Jurkat, Clone E6-1 (cell line): ENCODE measurements around the gene PDGFC.

Source experiments
- DNase-seq: peaks from one replicate; pipeline ENCODE4 v3.0.0-alpha.2; 2011; ENCODE audit warnings: low read depth, low spot score
- H3K4me3 ChIP-seq: 2 replicates; pipeline ENCODE4 v1.5.1; 2011; ENCODE audit warnings: mild to moderate bottlenecking, low read length, control low read depth, moderate library complexity

Gene PDGFC

GRCh38 chr4:156773648-156774357, 197.8 kb downstream of the PDGFC start:
- DNase-seq = no peak
- no peak overlapping the region for H3K4me3 ChIP-seq

GRCh38 chr4:156771171-156771837, 200.3 kb downstream of the PDGFC start:
- no peak for DNase-seq

GRCh38 chr4:156770140-156770539, 201.5 kb downstream of the PDGFC start:
- no peak for DNase-seq
- no peak overlapping the region for H3K4me3 ChIP-seq

More at GRCh38 chr4:156771171-156771837, 200.3 kb downstream of the PDGFC start:
- H3K4me3 ChIP-seq = no peak overlapping the region

GRCh38 chr4:156767911-156768415, 203.6 kb downstream of the PDGFC start:
- no peak for DNase-seq

GRCh38 chr4:156766846-156767245, 204.8 kb downstream of the PDGFC start:
- no peak for DNase-seq

More at GRCh38 chr4:156767911-156768415, 203.6 kb downstream of the PDGFC start:
- H3K4me3 ChIP-seq = no peak overlapping the region

GRCh38 chr4:156765277-156765676, 206.3 kb downstream of the PDGFC start:
- H3K4me3 ChIP-seq = no peak overlapping the region
- no peak for DNase-seq

More at GRCh38 chr4:156766846-156767245, 204.8 kb downstream of the PDGFC start:
- H3K4me3 ChIP-seq = no peak overlapping the region

GRCh38 chr4:156764846-156765245, 206.8 kb downstream of the PDGFC start:
- no peak for DNase-seq
- no peak overlapping the region for H3K4me3 ChIP-seq

- H3K4me3 ChIP-seq = no peak overlapping the region
- no peak for DNase-seq
Measured at GRCh38 chr4:156764145-156764544, 207.5 kb downstream of the PDGFC start.

- no peak for DNase-seq
- H3K4me3 ChIP-seq = no peak overlapping the region
Measured at GRCh38 chr4:156763511-156763910, 208.1 kb downstream of the PDGFC start.

GRCh38 chr4:156762851-156763250, 208.7 kb downstream of the PDGFC start:
- no peak for DNase-seq
- H3K4me3 ChIP-seq = no peak overlapping the region

GRCh38 chr4:156756118-156756517, 215.5 kb downstream of the PDGFC start:
- H3K4me3 ChIP-seq = no peak overlapping the region
- no peak for DNase-seq

- DNase-seq = no peak
- no peak overlapping the region for H3K4me3 ChIP-seq
Measured at GRCh38 chr4:156754832-156755570, 216.6 kb downstream of the PDGFC start.

GRCh38 chr4:156751486-156751885, 220.1 kb downstream of the PDGFC start:
- no peak for DNase-seq
- H3K4me3 ChIP-seq = no peak overlapping the region

- no peak for DNase-seq
- H3K4me3 ChIP-seq = no peak overlapping the region
Measured at GRCh38 chr4:156749426-156750403, 221.9 kb downstream of the PDGFC start.

GRCh38 chr4:156746111-156746510, 225.5 kb downstream of the PDGFC start:
- no peak for DNase-seq
- no peak overlapping the region for H3K4me3 ChIP-seq

GRCh38 chr4:156738766-156739165, 232.8 kb downstream of the PDGFC start:
- DNase-seq = no peak
- no peak overlapping the region for H3K4me3 ChIP-seq

GRCh38 chr4:156734965-156735895, 236.4 kb downstream of the PDGFC start:
- H3K4me3 ChIP-seq = no peak overlapping the region
- DNase-seq = no peak

GRCh38 chr4:156733582-156733981, 238.0 kb downstream of the PDGFC start:
- no peak for DNase-seq
- H3K4me3 ChIP-seq = no peak overlapping the region
